Measurements from ENCODE around the gene MYL7. TPM values are rescaled to one million over a fixed set of nuclear protein-coding genes. Genes with fewer than 3 reads are reported as not detected.
A peak's percentile ranks its signal among the peaks of the same experiment; 100 is the strongest.

Gene MYL7
- total RNA-seq, 6 experiments from 2014 or later: 0.30 to 0.64 (median 0.49) TPM; not detected in 2

DNA sequence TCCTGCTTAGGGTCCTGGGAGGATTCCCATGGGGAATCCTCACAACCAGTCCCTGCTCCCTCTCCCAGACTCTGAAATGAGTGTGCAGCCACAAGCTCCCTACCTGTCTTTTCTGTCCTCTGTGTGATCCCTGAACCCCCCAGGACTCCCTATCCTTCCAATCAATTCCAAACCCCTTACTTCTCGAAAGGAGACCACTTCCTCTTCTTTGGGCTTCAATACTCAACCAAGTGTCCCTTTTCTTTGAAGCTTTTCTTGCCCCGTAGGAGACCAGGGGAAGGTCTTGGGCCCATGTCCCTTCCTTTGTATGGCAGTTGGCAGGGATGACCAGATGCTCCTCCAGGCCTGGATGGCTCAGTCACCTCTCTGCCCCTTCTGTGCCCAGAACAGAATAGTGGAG lies 35.3 kb downstream of the MYL7 start:
- H3K27me3 Mint-ChIP-seq (ENCODE audit: insufficient read depth): no peaks in the 10 kb centered on the region; the same call in 1 of the 2 replicates
- TF ChIP-seq, protein P1, sequence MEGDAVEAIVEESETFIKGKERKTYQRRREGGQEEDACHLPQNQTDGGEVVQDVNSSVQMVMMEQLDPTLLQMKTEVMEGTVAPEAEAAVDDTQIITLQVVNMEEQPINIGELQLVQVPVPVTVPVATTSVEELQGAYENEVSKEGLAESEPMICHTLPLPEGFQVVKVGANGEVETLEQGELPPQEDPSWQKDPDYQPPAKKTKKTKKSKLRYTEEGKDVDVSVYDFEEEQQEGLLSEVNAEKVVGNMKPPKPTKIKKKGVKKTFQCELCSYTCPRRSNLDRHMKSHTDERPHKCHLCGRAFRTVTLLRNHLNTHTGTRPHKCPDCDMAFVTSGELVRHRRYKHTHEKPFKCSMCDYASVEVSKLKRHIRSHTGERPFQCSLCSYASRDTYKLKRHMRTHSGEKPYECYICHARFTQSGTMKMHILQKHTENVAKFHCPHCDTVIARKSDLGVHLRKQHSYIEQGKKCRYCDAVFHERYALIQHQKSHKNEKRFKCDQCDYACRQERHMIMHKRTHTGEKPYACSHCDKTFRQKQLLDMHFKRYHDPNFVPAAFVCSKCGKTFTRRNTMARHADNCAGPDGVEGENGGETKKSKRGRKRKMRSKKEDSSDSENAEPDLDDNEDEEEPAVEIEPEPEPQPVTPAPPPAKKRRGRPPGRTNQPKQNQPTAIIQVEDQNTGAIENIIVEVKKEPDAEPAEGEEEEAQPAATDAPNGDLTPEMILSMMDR (IDR thresholded peaks at IDR 0.05): no peak
- peak overlapping the region; percentile 91 for H3K27ac Mint-ChIP-seq
- peak overlapping the region; percentile 88 for H3K4me3 Mint-ChIP-seq
- H3K9me3 Mint-ChIP-seq: no peaks in the 10 kb centered on the region
- H3K36me3 Mint-ChIP-seq (ENCODE audit: low read depth): no peaks in the 10 kb centered on the region
- H3K4me1 Mint-ChIP-seq (ENCODE audit: low read depth): peaks cover 37% of the 10 kb centered on the region
- DNase-seq: no peak

- no peaks in the 10 kb centered on the region for H3K9me3 Mint-ChIP-seq
- peak overlapping the region; percentile 88 for H3K4me3 Mint-ChIP-seq
- no peaks in the 10 kb centered on the region for H3K36me3 Mint-ChIP-seq (ENCODE audit: low read depth)
- peaks cover 44% of the 10 kb centered on the region for H3K4me1 Mint-ChIP-seq (ENCODE audit: low read depth)
- peak overlapping the region; percentile 91 for H3K27ac Mint-ChIP-seq
- TF ChIP-seq, protein P1 (IDR thresholded peaks at IDR 0.05): peak; percentile 7; the same call in 1 of the 2 replicates
- peak; percentile 46 for DNase-seq
- H3K27me3 Mint-ChIP-seq (ENCODE audit: insufficient read depth): no peaks in the 10 kb centered on the region; the same call in 1 of the 2 replicates
Observed at GRCh38 chr7:44104860-44105771, 36.0 kb downstream of the MYL7 start.

GRCh38 chr7:44103923-44104859 lies 36.9 kb downstream of the MYL7 start, which contains the start of gene AEBP1:
AEBP1 (plus strand) TSS chr7:44104345; CDS start chr7:44104666, 321 bp downstream.
- peaks cover 51% of the 10 kb centered on the region for H3K4me1 Mint-ChIP-seq (ENCODE audit: low read depth)
- peak within 1 kb of the TSS; percentile 92 for H3K27ac Mint-ChIP-seq
- H3K9me3 Mint-ChIP-seq: no peaks in the 10 kb centered on the region
- no peaks in the 10 kb centered on the region; the same call in 1 of the 2 replicates for H3K27me3 Mint-ChIP-seq (ENCODE audit: insufficient read depth)
- TF ChIP-seq, protein P1 (IDR thresholded peaks at IDR 0.05): no peak
- H3K4me3 Mint-ChIP-seq: peak within 1 kb of the TSS; percentile 88
- peak; percentile 31 for DNase-seq
- no peaks in the 10 kb centered on the region for H3K36me3 Mint-ChIP-seq (ENCODE audit: low read depth)

GRCh38 chr7:44103566-44103922 lies 37.6 kb downstream of the MYL7 start:
- Mint-ChIP-seq H3K36me3 (ENCODE audit: low read depth) (no peaks in the 10 kb centered on the region), H3K4me3 (peak overlapping the region; percentile 16; the same call in 1 of the 2 replicates), H3K27ac (peak overlapping the region; percentile 92), H3K27me3 (ENCODE audit: insufficient read depth) (no peaks in the 10 kb centered on the region; the same call in 1 of the 2 replicates), H3K4me1 (ENCODE audit: low read depth) (peaks cover 51% of the 10 kb centered on the region), H3K9me3 (no peaks in the 10 kb centered on the region)
- TF ChIP-seq, protein P1 (IDR thresholded peaks at IDR 0.05): no peak
- DNase-seq: no peak

DNA sequence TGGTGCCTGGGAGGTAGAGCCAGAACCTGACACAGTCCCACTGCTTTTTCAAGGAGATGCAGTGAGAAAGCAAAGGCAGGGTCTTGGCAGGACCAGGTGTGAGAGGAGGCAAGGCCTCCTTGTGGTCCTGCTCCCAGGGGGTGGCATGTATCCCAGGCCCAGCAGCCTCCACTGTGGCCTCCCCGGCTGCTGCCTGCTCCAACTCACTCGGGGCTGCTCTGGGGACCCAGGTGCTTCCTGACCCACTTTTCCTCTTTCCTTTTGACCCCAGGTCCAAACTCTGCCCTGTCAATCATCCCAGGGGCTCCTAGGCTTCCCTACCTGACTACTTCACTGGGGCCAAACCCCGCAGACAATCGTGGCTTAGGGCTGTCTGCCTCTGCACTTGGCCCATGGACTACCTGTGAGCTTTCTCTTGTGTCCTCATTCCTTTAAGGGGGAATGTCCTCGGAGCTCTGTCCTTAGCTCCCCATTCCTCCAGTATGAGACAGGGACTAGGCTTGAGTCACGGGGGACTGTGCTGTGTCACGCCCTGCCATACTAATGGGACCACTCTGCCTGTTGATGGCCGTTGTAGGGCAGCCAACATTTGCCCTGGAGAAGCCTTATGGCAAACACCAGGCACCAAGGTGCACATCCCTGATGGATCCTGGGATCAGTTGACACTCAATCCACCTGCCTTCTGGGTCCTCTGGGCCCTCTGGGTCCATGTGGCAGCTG lies 38.1 kb downstream of the MYL7 start:
- TF ChIP-seq, protein P1 (IDR thresholded peaks at IDR 0.05): no peak
- no peak for DNase-seq
- Mint-ChIP-seq H3K4me1 (ENCODE audit: low read depth) (peaks cover 51% of the 10 kb centered on the region), H3K27ac (peak overlapping the region; percentile 92), H3K36me3 (ENCODE audit: low read depth) (no peaks in the 10 kb centered on the region), H3K27me3 (ENCODE audit: insufficient read depth) (no peaks in the 10 kb centered on the region; the same call in 1 of the 2 replicates), H3K9me3 (no peaks in the 10 kb centered on the region), H3K4me3 (peak overlapping the region; percentile 16; the same call in 1 of the 2 replicates)

All from HFFc6 (cell line).